ENCODE measurements around the gene GRM8.
A peak's percentile ranks its signal among the peaks of the same experiment; 100 is the strongest.

Gene GRM8

GRCh38 chr7:127158659-127159058 is 94.1 kb downstream of the GRM8 start:
- intact Hi-C loops (cut with DNase I): no loop called here
- no peak for DNase-seq

- intact Hi-C loops (cut with DNase I): no loop called here
- DNase-seq: no peak
These were observed 97.8 kb downstream of the GRM8 start for GRCh38 chr7:127154958-127155357.

GRCh38 chr7:127154101-127154500 is 98.6 kb downstream of the GRM8 start:
- intact Hi-C loops (cut with DNase I): no loop called here
- DNase-seq: no peak

- intact Hi-C loops (cut with DNase I): no loop called here
- DNase-seq: no peak
These were observed 99.4 kb downstream of the GRM8 start for GRCh38 chr7:127153315-127153714.

GRCh38 chr7:127152423-127152822 is 100.3 kb downstream of the GRM8 start:
- DNase-seq: no peak
- intact Hi-C loops (cut with DNase I): no loop called here

- DNase-seq: no peak
- intact Hi-C loops (cut with DNase I): no loop called here
These were observed 101.4 kb downstream of the GRM8 start for GRCh38 chr7:127151379-127151778.

- intact Hi-C loops (cut with DNase I): no loop called here
- DNase-seq: no peak
These were observed 102.2 kb downstream of the GRM8 start for GRCh38 chr7:127150543-127150942.

GRCh38 chr7:127146746-127147536 is 105.8 kb downstream of the GRM8 start:
- intact Hi-C loops (cut with DNase I): no loop called here
- no peak for DNase-seq

- intact Hi-C loops (cut with DNase I): no loop called here
- DNase-seq: no peak
These were observed 115.6 kb downstream of the GRM8 start for GRCh38 chr7:127137146-127137545.

- DNase-seq: no peak
- intact Hi-C loops (cut with DNase I): no loop called here
These were observed 116.8 kb downstream of the GRM8 start for GRCh38 chr7:127135871-127136485.

GRCh38 chr7:127123220-127123619 is 129.5 kb downstream of the GRM8 start:
- intact Hi-C loops (cut with DNase I): no loop called here

GRCh38 chr7:127119517-127119916 is 133.2 kb downstream of the GRM8 start:
- intact Hi-C loops (cut with DNase I): no loop called here
- no peak for DNase-seq

More at GRCh38 chr7:127123220-127123619, 129.5 kb downstream of the GRM8 start:
- DNase-seq: no peak

- intact Hi-C loops (cut with DNase I): no loop called here
- DNase-seq: no peak
These were observed 137.9 kb downstream of the GRM8 start for GRCh38 chr7:127114742-127115265.

- intact Hi-C loops (cut with DNase I): loop anchor here (5.0 kb wide), 1 partner anchor 145 kb away; the partner anchor contains the start of gene GRM8
- DNase-seq: peak in 38 of 42 donors; percentile 3 to 82 (median 42)
These were observed 145.1 kb downstream of the GRM8 start for GRCh38 chr7:127107601-127108007.

- no peak for DNase-seq
- intact Hi-C loops (cut with DNase I): no loop called here
These were observed 159.4 kb downstream of the GRM8 start for GRCh38 chr7:127093340-127093739.

GRCh38 chr7:127091620-127092019 is 161.1 kb downstream of the GRM8 start:
- intact Hi-C loops (cut with DNase I): no loop called here
- no peak for DNase-seq

- no peak for DNase-seq
- intact Hi-C loops (cut with DNase I): no loop called here
These were observed 163.6 kb downstream of the GRM8 start for GRCh38 chr7:127089146-127089545.

- intact Hi-C loops (cut with DNase I): no loop called here
- peak in 3 of 42 donors; percentile 2 to 15 (median 6) for DNase-seq
These were observed 171.2 kb downstream of the GRM8 start for GRCh38 chr7:127081539-127081938.

GRCh38 chr7:127080576-127080975 is 172.2 kb downstream of the GRM8 start:
- no peak for DNase-seq

GRCh38 chr7:127066974-127067373 is 185.8 kb downstream of the GRM8 start:
- DNase-seq: no peak
- intact Hi-C loops (cut with DNase I): no loop called here

More at GRCh38 chr7:127080576-127080975, 172.2 kb downstream of the GRM8 start:
- intact Hi-C loops (cut with DNase I): no loop called here
